GM19025 (cell line): ENCODE data around the gene PTGER2.

ENCODE experiments used
- ATAC-seq: cut with Tn5 transposase; IDR thresholded peaks from one replicate; pipeline ENCODE4 v1.9.1; 2021; ENCODE audit warnings: mild to moderate bottlenecking, low read depth, moderate library complexity; ENCODE audit not compliant: unreplicated experiment

PTGER2 gene

DNA sequence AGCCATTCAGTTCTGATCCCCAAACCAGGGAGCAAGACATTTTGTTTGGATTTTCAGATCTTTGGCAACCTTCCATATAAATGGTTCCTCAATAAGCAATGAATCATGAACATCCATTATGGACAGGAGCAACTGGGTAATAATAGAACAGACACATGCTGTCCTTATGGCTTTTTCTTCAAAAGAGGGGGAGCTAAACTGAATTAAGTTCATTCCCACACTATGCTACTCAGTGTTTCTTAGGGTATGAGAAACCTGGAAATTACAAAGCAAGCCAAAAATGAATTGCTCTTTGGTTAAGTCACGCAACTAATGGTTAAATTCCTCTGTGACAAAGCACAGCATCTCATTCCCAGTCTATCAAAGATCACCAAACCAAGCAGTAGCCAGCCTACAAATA is 51.0 kb downstream of the PTGER2 start:
- ATAC-seq = no peak

DNA sequence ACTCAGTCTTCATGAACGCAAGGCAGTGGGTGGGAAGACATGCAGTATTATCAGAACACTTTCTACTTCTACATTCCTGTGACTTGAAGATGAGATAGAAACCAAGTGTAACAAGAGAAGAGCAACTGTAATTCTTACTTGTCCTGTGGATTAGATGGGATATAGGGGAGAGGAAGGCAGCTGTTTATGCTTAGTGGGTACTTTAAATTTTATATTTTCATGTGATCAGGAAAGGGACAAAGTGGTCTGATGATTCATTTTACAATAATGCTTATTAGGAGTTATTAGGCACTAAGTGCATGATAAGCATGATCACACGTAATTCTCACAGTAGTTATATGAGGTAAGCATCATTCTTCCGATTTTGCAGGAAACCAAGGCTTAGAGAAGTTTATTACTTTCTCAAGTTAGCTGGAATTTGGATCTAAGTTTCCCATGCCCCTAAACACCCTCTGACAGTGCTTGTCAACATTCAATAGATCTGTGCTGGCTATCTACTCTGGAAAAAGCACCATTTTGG is 52.7 kb downstream of the PTGER2 start:
- ATAC-seq = no peak

DNA sequence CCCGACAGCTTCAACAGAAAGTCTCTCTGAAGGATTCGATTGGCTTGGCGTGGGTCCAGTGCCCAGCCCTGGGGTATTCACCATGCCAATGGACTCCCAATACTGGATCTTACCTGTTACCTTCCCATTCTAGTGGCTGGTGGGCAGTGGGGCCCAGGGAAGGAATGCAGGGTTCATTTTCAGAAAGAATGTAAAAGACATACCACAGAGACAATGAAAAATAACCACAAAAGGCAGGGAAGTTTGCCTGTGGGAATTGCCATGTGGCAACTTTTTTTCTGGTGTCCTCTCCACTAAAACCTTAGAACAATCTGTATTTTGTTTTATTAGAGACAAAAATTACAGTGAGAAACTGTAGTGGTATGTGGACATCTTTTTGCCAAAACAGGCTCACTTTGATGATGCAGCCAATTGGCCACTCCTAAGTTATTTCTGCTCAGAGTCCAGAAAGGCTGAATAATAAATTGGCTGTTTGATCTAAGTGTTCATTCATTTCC is 55.2 kb downstream of the PTGER2 start:
- ATAC-seq = no peak

DNA sequence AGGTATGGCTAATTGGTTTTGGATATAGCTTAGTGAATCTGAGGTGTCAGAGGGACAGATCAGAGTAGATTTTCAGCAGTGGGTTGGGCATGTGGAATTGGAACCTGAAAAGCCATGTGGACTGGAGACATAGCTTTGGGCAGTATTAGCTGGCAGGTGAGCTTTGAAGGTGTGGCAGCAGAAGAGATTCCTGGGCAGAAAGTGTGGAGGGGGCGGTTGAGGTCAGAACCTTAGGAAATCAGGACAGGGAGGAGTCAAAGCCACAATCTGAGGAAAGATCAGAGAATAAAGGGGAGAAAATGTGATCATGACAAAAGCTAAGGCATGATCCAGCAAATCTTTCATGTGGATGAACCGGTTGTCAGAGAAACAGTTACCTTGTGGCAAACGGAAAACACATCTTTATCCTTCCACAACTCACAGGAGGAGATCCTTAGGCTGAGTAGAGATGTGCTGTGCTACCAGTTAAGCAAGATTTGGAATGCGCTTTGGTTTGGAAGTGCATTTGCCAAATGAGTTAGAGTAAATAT is 56.4 kb downstream of the PTGER2 start:
- no peak for ATAC-seq

DNA sequence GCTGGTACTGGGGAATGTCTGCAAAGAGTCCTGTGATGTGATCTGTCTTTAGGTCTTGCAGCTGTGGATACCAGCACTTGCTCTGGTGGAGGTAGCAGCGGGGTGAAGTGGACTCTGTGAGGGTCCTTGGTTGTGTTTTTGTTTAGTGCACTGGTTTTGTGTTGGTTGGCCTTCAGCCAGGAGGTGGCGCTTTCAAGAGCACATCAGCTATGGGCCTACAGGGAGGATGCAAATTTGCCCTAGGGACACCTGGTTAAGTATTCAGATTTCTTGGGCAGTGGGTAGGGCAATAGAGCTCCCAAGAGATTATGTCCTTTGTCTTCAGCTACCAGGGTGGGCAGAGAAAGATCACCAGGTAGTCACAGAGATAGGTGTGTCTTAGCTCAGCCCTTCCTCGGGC is 63.8 kb downstream of the PTGER2 start:
- ATAC-seq = no peak
